Measurements from ENCODE around the gene MPC1.

MPC1 gene

GRCh38 chr6:166335378-166336302 is 47.1 kb downstream of the MPC1 start:
- no peak for DNase-seq
- TF ChIP-seq CTCF (IDR thresholded peaks at IDR 0.05; ENCODE audit: low read depth, low read length), result no peak
- H3K36me3 ChIP-seq, result peaks cover 22% of the 10 kb centered on the region
- no peaks in the 10 kb centered on the region for H3K9me3 ChIP-seq
- no peaks in the 10 kb centered on the region; the same call in 1 of the 2 replicates for H3K4me1 ChIP-seq
- no peaks in the 10 kb centered on the region for H3K27me3 ChIP-seq
- H3K4me3 ChIP-seq (ENCODE audit: low read depth, low read length), result no peak overlapping the region

- Histone ChIP-seq H3K36me3 (peaks cover 19% of the 10 kb centered on the region), H3K4me1 (no peaks in the 10 kb centered on the region; the same call in 1 of the 2 replicates), H3K27me3 (no peaks in the 10 kb centered on the region), H3K9me3 (no peaks in the 10 kb centered on the region), H3K4me3 (ENCODE audit: low read depth, low read length) (no peak overlapping the region)
- TF ChIP-seq CTCF (IDR thresholded peaks at IDR 0.05; ENCODE audit: low read depth, low read length), result no peak
- no peak for DNase-seq
These were observed 47.9 kb downstream of the MPC1 start for GRCh38 chr6:166334878-166335277.

- Histone ChIP-seq H3K36me3 (peaks cover 19% of the 10 kb centered on the region), H3K4me3 (ENCODE audit: low read depth, low read length) (no peak overlapping the region), H3K27me3 (no peaks in the 10 kb centered on the region), H3K4me1 (no peaks in the 10 kb centered on the region; the same call in 1 of the 2 replicates), H3K9me3 (no peaks in the 10 kb centered on the region)
- no peak for DNase-seq
- TF ChIP-seq CTCF (IDR thresholded peaks at IDR 0.05; ENCODE audit: low read depth, low read length), result no peak
These were observed 49.4 kb downstream of the MPC1 start for GRCh38 chr6:166333172-166333995.

GRCh38 chr6:166331503-166332415 is 51.0 kb downstream of the MPC1 start:
- H3K4me3 ChIP-seq (ENCODE audit: low read depth, low read length), result no peak overlapping the region
- no peak for TF ChIP-seq CTCF (IDR thresholded peaks at IDR 0.05; ENCODE audit: low read depth, low read length)
- H3K27me3 ChIP-seq, result no peaks in the 10 kb centered on the region
- no peak for DNase-seq
- no peaks in the 10 kb centered on the region for H3K9me3 ChIP-seq
- H3K4me1 ChIP-seq, result no peaks in the 10 kb centered on the region; the same call in 1 of the 2 replicates
- peaks cover 21% of the 10 kb centered on the region for H3K36me3 ChIP-seq

- Histone ChIP-seq H3K27me3 (no peaks in the 10 kb centered on the region), H3K9me3 (no peaks in the 10 kb centered on the region), H3K4me1 (no peaks in the 10 kb centered on the region; the same call in 1 of the 2 replicates), H3K36me3 (peaks cover 19% of the 10 kb centered on the region), H3K4me3 (ENCODE audit: low read depth, low read length) (0 out of 2 replicates have a peak overlapping the region, but pooled peaks have one; percentile 11)
- TF ChIP-seq CTCF (IDR thresholded peaks at IDR 0.05; ENCODE audit: low read depth, low read length), result peak; percentile 49
- DNase-seq, result peak; percentile 89
These were observed 52.1 kb downstream of the MPC1 start for GRCh38 chr6:166330612-166331011.

Data from BE2C (cell line).